C4-2B (cell line): ENCODE results near the gene FMNL2.

Experiments
- H3K27ac ChIP-seq: fragments of 450-650 bp; 2 replicates; pipeline ENCODE4 v1.5.1; 2017
- CTCF ChIP-seq: fragments of 450-650 bp; conservative IDR thresholded peaks from 2 replicates; pipeline ENCODE4 v1.5.1; 2017; ENCODE audit warnings: mild to moderate bottlenecking
- ZFX ChIP-seq: fragments of 450-650 bp; IDR thresholded peaks from 2 replicates; pipeline ENCODE4 v1.6.1; 2017

The FMNL2 gene

GRCh38 chr2:152396051-152396511, 61.1 kb downstream of the FMNL2 start:
- no peak for TF ChIP-seq CTCF
- TF ChIP-seq ZFX, result no peak
- no peak overlapping the region for H3K27ac ChIP-seq

- no peak overlapping the region for H3K27ac ChIP-seq
- no peak for TF ChIP-seq CTCF
Measured at GRCh38 chr2:152396763-152397162, 61.8 kb downstream of the FMNL2 start.

- no peak overlapping the region for H3K27ac ChIP-seq
- TF ChIP-seq ZFX (no peak), CTCF (no peak)
Measured at GRCh38 chr2:152399003-152399402, 64.0 kb downstream of the FMNL2 start.

- H3K27ac ChIP-seq, result no peak overlapping the region
- TF ChIP-seq CTCF (no peak), ZFX (no peak)
Measured at GRCh38 chr2:152400607-152401214, 65.7 kb downstream of the FMNL2 start.

GRCh38 chr2:152402780-152403759, 68.1 kb downstream of the FMNL2 start:
- H3K27ac ChIP-seq, result no peak overlapping the region
- no peak for TF ChIP-seq CTCF
- no peak for TF ChIP-seq ZFX

GRCh38 chr2:152405206-152406118, 70.5 kb downstream of the FMNL2 start:
- TF ChIP-seq CTCF, result no peak
- no peak for TF ChIP-seq ZFX
- H3K27ac ChIP-seq, result no peak overlapping the region
